BE2C (cell line): ENCODE measurements around the gene CHST7.

Experiments
- DNase-seq: peaks from one replicate; pipeline ENCODE4 v3.0.0-alpha.2; 2020
- H3K27me3 ChIP-seq: fragments of 250-450 bp; sonication (Bioruptor Pico); 2 replicates; pipeline ENCODE4 v1.5.1; 2020; ENCODE audit warnings: mild to moderate bottlenecking
- H3K36me3 ChIP-seq: fragments of 250-450 bp; sonication (Bioruptor Pico); 2 replicates; pipeline ENCODE4 v1.5.1; 2020; ENCODE audit warnings: mild to moderate bottlenecking
- H3K4me1 ChIP-seq: fragments of 250-450 bp; sonication (Bioruptor Pico); 2 replicates; pipeline ENCODE4 v1.5.1; 2020
- H3K4me3 ChIP-seq: 2 replicates; pipeline ENCODE4 v1.5.1; 2011; ENCODE audit warnings: low read depth, low read length
- H3K9me3 ChIP-seq: fragments of 250-450 bp; sonication (Bioruptor Pico); 2 replicates; pipeline ENCODE4 v1.5.1; 2020
- TF ChIP-seq, protein P1 (sequence below): IDR thresholded peaks from 2 replicates; pipeline ENCODE4 v1.5.1; 2012; ENCODE audit warnings: mild to moderate bottlenecking, low read depth, low read length

CHST7 gene

DNA sequence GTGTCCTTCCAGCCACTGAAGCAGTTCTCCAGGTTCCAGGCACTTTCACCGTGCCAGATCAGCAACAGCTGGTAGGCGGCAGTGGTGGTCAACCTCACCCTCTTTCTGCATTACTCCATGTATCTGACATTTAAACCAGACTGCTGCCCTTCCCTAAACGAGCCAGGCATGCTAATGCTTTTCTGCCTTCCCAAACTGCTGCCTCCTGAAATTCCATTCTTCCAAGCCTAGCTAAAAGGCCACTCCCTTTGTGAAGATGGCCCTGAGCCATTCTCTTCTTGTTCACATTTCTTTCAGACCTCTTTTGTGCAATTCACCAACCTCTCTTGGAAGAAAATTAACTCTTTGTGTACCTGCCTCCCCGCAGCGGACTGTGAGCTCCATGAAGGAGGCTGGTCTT is 73.7 kb downstream of the CHST7 start:
- H3K4me1 ChIP-seq: no peaks in the 10 kb centered on the region
- TF ChIP-seq, protein P1, sequence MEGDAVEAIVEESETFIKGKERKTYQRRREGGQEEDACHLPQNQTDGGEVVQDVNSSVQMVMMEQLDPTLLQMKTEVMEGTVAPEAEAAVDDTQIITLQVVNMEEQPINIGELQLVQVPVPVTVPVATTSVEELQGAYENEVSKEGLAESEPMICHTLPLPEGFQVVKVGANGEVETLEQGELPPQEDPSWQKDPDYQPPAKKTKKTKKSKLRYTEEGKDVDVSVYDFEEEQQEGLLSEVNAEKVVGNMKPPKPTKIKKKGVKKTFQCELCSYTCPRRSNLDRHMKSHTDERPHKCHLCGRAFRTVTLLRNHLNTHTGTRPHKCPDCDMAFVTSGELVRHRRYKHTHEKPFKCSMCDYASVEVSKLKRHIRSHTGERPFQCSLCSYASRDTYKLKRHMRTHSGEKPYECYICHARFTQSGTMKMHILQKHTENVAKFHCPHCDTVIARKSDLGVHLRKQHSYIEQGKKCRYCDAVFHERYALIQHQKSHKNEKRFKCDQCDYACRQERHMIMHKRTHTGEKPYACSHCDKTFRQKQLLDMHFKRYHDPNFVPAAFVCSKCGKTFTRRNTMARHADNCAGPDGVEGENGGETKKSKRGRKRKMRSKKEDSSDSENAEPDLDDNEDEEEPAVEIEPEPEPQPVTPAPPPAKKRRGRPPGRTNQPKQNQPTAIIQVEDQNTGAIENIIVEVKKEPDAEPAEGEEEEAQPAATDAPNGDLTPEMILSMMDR: no peak
- DNase-seq: no peak
- no peaks in the 10 kb centered on the region for H3K27me3 ChIP-seq
- no peak overlapping the region for H3K4me3 ChIP-seq
- H3K36me3 ChIP-seq: no peaks in the 10 kb centered on the region
- no peaks in the 10 kb centered on the region for H3K9me3 ChIP-seq
